HCEC 1CT (cell line): ENCODE measurements around the gene PBX3.

Experiments used
- DNase-seq: peaks from one replicate; pipeline ENCODE4 v3.0.0-alpha.2; 2017

The PBX3 gene

GRCh38 chr9:126000731-126001580 lies 253.8 kb downstream of the PBX3 start:
- DNase-seq, result no peak

GRCh38 chr9:126001581-126002225 lies 254.5 kb downstream of the PBX3 start:
- DNase-seq, result no peak

GRCh38 chr9:126002476-126003350 lies 255.5 kb downstream of the PBX3 start:
- no peak for DNase-seq

- DNase-seq, result no peak
Measured at GRCh38 chr9:126009047-126009446, 261.9 kb downstream of the PBX3 start.

DNA sequence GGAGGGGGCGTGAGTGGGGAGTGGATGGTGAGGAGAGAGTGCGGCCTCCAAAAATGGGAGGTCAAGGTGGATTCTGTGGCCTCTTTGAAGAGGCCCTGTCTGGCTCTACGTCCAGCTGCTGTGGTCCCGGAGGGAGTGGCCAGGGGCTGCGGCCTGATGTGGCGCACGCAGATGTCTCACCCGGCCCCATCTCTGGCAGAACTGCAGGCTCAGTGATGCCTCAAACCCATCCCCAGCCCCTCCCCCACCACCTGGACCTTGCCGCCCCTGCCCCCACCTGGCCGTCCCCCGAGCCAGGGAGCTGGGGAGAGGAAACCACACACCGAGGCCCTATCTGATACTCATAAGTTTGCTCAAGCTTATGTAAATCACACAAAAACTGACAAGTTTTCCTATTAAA lies 267.6 kb downstream of the PBX3 start:
- DNase-seq, result no peak

GRCh38 chr9:126015424-126015823 lies 268.3 kb downstream of the PBX3 start:
- DNase-seq, result no peak

DNA sequence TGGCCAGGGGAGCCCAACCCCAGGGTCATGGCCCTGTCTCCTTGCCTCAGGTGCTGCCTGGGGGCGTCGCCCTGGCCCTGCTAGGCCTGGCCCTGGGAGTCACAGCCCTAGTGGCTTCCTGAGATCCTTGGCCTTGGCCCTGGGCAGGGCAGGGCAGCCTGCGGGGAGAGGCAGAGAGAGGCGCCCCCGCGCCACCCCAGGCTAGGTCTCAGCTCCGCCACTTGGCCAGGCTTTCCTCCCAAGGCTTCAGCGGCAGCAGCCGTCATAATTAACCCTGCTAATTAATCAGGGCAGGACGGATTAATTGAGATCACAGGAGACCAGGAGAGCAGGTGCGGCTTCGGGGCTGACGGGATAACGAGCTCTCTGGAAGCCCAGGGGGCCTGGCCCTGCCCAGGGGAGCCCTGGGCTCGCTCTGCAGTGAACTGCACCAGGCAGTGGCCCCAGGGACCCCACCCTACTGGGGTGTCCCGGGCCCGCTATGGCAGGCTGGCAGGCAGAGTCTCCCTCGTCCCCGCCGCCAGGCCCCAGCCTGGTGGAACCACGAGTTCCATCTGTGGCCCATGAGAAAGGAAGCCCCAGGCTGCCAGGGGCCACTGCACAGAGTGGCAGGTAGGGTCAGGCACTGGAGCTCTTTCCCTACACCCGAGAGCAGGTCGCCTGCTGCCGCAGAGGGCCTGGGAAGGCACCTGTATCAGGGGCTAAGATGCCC lies 269.6 kb downstream of the PBX3 start:
- DNase-seq, result no peak
